Measurements from ENCODE around the gene KIAA1328. TPM values are rescaled to one million over a fixed set of nuclear protein-coding genes. Genes with fewer than 3 reads are reported as not detected.
A peak's percentile ranks its signal among the peaks of the same experiment; 100 is the strongest.

Gene KIAA1328
- total and polyA plus RNA-seq, 9 of the 15 experiments (the other 6 are each of a cell fraction or from before 2014, with no cell fraction given) = 4.0 to 8.6 (median 7.4) TPM

GRCh38 chr18:36828630-36829361 lies at the start of gene KIAA1328, which contains the start of gene TPGS2 (continued):
- no peak for TF ChIP-seq ZMIZ1 (IDR thresholded peaks at IDR 0.05; ENCODE audit: low read depth in 2 of 2, low read length in 2 of 2)
- no peak for TF ChIP-seq IRF9 (tag; IDR thresholded peaks at IDR 0.05)
- no peak for TF ChIP-seq ZNF699 (CRISPR knock-in tag; IDR thresholded peaks at IDR 0.05; ENCODE audit: insufficient replicate concordance)
- TF ChIP-seq MYBL2 (IDR thresholded peaks at IDR 0.05; ENCODE audit: low read depth) = no peak
- no peak for TF ChIP-seq MYBL2 (CRISPR knock-in tag; IDR thresholded peaks at IDR 0.05; ENCODE audit: borderline replicate concordance)
- TF ChIP-seq MITF (IDR thresholded peaks at IDR 0.05) = no peak
- no peak; the same call in 1 of the 2 replicates for TF ChIP-seq ZNF395 (CRISPR knock-in tag; IDR thresholded peaks at IDR 0.05)
- TF ChIP-seq XRCC5 (IDR thresholded peaks at IDR 0.05; ENCODE audit: low read depth, low read length) = no peak; the same call in 1 of the 2 replicates
- no peak for TF ChIP-seq HES1 (IDR thresholded peaks at IDR 0.05; ENCODE audit: low read depth)
- no peak; the same call in 1 of the 2 replicates for TF ChIP-seq JUND (IDR thresholded peaks at IDR 0.05; ENCODE audit: borderline replicate concordance, low read depth, low read length)
- no peak; the same call in 2 of the 3 replicates for TF ChIP-seq JUND (tag; IDR thresholded peaks at IDR 0.05; ENCODE audit: borderline replicate concordance, low read depth, low read length)
- TF ChIP-seq MCM2 (IDR thresholded peaks at IDR 0.05; ENCODE audit: low read depth) = no peak
- TF ChIP-seq ZNF584 (CRISPR knock-in tag; IDR thresholded peaks at IDR 0.05; ENCODE audit: low read depth) = no peak
- peak; percentile 91 to 92 for TF ChIP-seq MAZ (CRISPR knock-in tag; conservative IDR thresholded peaks at IDR 0.05 in 1 of 2, IDR thresholded peaks at IDR 0.05 in 1 of 2)
- TF ChIP-seq SMARCA4 (IDR thresholded peaks at IDR 0.05) = no peak
- TF ChIP-seq MEF2A (IDR thresholded peaks at IDR 0.05; ENCODE audit: control insufficient read depth, low read depth, low read length) = no peak
- TF ChIP-seq ZBTB26 (CRISPR knock-in tag; IDR thresholded peaks at IDR 0.05) = peak; percentile 49; the same call in 1 of the 2 replicates

All from K562 (cell line).